Liver (tissue), 3 donors: ENCODE results near the gene TREM2.

ENCODE experiments used
- CTCF ChIP-seq: fragments of 150-350 bp; IDR thresholded peaks from 2 replicates; pipeline ENCODE4 v1.5.1; 2017; ENCODE audit warnings: improper control_type of control experiment, low read depth, low read length; ENCODE audit not compliant: missing input control
- JUND ChIP-seq, 2 donors: IDR thresholded peaks; 2 replicates each; pipeline ENCODE4 v1.6.1; 2016; ENCODE audit warnings: antibody characterized with exemption in 2 of 2
- RAD21 ChIP-seq, 2 donors: IDR thresholded peaks; 2 replicates each; pipeline ENCODE4 v1.6.1; 2016; ENCODE audit warnings: antibody characterized with exemption in 2 of 2, mild to moderate bottlenecking in 2 of 2
- REST ChIP-seq: IDR thresholded peaks from 2 replicates; pipeline ENCODE4 v1.6.1; 2016; ENCODE audit warnings: antibody characterized with exemption, mild to moderate bottlenecking
- YY1 ChIP-seq: IDR thresholded peaks from 2 replicates; pipeline ENCODE4 v1.6.1; 2016; ENCODE audit warnings: antibody characterized with exemption, mild to moderate bottlenecking
- TF ChIP-seq, protein P1 (sequence below): IDR thresholded peaks from 2 replicates; pipeline ENCODE4 v1.6.1; 2016; ENCODE audit warnings: antibody characterized with exemption
- donor health status: healthy.
- donor health status: healthy.

- TF ChIP-seq REST (no peak), RAD21 (IDR thresholded peaks at IDR 0.05) (no peak), CTCF (no peak), JUND (IDR thresholded peaks at IDR 0.05) (no peak), YY1 (no peak)
- TF ChIP-seq, protein P1, sequence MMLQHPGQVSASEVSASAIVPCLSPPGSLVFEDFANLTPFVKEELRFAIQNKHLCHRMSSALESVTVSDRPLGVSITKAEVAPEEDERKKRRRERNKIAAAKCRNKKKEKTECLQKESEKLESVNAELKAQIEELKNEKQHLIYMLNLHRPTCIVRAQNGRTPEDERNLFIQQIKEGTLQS, result no peak
These were observed 26.0 kb downstream of the TREM2 start for GRCh38 chr6:41136911-41137310.
